NCI-H146 (cell line): ENCODE results near the gene PDIA2.

Experiments used
- DNase-seq: peaks from one replicate; lab custom pipeline; 2025; lab: John Stamatoyannopoulos, UW

The PDIA2 gene

DNA sequence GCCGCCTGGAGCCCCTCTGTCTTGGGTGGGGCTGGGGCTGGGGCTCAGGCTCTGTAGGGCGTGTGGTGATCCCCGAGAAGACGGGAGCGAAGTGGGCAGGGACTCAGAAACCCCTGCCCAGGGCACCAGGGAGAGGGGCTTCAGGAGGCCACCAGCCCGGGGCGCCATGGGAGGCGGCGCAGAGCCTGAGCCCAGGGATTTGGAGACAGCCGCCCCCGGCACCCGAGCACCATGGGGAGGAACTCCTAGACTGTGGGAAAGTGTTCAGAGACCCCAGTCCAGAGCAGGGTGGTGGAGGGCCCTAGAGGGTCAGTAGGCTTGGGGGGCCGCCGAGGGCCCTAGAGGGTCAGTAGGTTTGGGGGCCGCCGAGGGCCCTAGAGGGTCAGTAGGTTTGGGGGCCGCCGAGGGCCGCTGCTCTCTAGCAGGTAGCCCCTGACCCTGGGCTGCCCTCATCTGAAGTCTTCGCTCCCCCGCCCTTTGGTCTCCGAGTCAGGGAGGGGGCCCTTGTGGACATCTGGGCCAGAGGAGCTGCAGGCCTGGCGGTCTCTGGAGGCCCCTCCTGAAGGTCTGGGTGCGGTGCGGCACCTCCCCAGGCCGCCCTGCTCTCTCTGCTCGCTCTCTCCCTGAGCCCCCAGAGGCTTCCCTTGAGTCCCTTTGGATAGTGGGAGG is 1.8 kb upstream of the PDIA2 start:
- DNase-seq: no peak

DNA sequence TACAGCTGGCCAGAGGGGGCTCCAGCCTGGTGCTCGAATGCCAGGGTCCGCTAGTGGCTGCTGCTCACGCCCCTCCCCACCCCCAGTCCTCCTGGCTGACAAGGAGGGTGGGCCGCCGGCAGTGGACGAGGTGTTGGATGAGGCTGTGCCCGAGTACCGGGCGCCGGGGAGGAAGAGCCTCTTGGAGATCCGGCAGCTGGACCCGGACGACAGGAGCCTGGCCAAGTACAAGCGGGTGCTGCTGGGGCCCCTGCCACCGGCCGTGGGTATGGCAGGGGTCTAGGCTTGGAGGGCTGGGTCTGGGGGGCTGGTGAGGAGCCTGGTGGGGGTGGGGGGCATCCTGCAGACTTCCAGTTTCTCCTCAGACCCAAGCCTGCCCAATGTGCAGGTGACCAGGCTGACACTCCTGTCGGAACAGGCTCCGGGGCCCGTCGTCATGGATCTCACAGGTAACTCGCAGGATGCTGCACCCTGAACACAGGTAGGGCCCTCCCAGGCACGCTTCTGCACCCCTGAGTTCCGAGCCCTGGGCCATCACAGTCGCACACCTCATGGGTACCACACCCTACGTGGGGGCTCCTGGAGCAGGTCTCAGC is 1.2 kb upstream of the PDIA2 start:
- no peak for DNase-seq

DNA sequence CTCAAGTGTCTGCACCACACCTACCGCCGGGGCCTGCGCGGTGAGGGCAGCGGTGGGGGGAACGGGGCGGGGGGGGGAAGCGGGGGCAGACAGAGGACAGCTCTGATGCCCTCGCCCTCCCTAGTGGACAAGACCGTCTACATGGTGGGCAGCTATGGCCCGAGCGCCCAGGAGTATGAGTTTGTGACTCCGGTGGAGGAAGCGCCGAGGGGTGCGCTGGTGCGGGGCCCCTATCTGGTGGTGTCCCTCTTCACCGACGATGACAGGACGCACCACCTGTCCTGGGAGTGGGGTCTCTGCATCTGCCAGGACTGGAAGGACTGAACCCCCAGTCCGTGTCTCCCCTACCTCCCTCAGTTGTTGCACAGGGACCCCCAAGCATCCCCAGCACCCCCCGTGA is 473 bp upstream of the PDIA2 start:
- DNase-seq: no peak

DNA sequence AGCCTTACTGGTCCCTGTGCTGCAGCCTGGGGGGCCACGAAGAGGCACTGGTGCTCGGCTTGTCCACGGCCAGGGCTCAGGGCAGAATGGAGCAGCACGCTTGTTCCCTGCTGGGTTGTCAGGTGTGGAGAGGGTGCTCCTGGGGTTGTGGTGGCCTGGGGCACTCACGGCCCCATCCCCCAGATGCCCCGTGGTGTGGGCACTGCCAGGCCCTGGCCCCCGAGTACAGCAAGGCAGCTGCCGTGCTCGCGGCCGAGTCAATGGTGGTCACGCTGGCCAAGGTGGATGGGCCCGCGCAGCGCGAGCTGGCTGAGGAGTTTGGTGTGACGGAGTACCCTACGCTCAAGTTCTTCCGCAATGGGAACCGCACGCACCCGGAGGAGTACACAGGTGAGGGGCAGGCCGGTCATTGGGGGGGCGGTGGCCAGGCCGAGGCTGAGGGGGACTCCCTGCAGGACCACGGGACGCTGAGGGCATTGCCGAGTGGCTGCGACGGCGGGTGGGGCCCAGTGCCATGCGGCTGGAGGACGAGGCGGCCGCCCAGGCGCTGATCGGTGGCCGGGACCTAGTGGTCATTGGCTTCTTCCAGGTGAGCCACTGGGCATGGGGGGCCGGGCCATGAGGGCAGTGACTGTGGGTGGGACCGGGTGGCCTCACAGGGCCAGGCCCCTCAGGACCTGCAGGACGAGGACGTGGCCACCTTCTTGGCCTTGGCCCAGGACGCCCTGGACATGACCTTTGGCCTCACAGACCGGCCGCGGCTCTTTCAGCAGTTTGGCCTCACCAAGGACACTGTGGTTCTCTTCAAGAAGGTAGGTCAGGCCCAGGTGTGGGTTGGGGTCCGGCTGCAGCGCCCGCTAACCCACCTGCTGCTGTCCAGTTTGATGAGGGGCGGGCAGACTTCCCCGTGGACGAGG is 1.5 kb downstream of the PDIA2 start:
- no peak for DNase-seq

DNA sequence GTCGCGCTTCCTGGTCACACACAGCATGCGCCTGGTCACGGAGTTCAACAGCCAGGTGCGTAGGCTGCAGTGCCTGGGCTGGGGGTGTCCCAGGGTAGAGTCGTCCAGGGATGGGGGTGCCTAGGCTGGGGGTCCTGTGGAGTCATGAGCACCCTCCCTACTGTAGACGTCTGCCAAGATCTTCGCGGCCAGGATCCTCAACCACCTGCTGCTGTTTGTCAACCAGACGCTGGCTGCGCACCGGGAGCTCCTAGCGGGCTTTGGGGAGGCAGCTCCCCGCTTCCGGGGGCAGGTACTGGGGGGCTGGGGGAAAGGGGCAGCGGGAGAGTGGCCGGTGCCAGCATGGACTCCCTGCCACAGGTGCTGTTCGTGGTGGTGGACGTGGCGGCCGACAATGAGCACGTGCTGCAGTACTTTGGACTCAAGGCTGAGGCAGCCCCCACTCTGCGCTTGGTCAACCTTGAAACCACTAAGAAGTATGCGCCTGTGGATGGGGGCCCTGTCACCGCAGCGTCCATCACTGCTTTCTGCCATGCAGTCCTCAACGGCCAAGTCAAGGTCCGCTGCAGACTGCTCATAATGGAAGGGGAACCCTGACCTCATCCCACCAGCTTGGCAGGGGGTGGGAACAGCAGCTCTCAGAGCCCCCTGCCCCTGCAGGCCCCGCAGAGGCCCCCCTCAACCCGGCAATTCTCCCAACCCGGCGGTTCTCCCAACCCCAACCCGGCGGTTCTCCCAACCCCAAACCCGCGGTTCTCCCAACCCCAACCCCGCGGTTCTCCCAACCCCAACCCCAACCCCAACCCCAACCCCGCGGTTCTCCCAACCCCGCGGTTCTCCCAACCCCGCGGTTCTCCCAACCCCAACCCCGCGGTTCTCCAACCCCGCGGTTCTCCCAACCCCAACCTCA is 2.4 kb downstream of the PDIA2 start:
- DNase-seq: no peak

DNA sequence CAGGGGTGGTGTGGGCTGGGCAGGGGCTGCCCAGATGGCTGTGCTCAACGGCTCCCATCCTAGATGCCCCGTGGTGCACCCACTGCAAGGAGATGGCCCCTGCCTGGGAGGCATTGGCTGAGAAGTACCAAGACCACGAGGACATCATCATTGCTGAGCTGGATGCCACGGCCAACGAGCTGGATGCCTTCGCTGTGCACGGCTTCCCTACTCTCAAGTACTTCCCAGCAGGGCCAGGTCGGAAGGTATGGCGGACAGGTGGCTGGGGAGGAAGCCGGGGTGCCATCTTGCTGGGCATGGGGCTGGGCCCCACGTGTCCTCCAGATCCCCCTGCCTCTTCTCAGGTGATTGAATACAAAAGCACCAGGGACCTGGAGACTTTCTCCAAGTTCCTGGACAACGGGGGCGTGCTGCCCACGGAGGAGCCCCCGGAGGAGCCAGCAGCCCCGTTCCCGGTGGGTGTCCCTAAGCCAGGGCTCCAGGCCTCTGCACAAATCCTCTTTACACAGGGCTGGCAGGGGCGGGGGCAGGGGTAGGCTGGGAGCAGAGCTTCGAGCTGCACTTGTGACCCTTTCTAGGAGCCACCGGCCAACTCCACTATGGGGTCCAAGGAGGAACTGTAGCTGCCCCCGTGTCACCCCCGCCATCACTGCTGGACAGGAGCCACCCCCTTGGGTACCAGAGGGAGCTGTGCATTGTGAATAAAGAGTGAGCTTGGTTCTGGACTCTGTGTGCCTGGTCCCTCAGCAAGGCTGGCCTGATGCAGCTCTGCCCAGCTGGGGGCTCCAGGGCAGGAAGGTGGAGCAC is 3.7 kb downstream of the PDIA2 start:
- no peak for DNase-seq

DNA sequence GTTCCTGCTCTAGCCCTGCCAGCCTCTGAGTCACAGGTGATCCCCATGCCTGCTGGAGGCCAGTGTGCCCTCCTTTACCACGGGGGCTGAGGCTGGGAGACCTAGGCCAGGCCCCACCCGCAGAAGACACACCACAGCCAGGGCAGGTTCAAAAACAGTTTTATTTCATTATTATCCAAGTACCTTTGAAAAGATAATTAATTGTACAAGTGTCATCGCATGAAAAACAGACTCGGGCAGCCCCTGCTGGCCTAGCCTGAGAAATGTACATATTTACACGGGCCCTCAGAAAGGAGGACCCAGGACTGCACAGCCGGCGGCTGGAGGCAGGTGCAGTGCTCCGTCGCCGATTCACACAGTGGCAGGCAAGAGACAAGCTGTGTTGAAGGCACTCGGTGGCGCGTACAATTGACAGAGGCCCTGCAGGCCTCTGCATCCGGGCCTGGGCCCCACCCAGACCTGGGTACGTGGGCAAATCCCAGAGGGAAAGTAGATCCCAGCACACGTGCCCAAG is 4.4 kb downstream of the PDIA2 start:
- peak; percentile 86 for DNase-seq

DNA sequence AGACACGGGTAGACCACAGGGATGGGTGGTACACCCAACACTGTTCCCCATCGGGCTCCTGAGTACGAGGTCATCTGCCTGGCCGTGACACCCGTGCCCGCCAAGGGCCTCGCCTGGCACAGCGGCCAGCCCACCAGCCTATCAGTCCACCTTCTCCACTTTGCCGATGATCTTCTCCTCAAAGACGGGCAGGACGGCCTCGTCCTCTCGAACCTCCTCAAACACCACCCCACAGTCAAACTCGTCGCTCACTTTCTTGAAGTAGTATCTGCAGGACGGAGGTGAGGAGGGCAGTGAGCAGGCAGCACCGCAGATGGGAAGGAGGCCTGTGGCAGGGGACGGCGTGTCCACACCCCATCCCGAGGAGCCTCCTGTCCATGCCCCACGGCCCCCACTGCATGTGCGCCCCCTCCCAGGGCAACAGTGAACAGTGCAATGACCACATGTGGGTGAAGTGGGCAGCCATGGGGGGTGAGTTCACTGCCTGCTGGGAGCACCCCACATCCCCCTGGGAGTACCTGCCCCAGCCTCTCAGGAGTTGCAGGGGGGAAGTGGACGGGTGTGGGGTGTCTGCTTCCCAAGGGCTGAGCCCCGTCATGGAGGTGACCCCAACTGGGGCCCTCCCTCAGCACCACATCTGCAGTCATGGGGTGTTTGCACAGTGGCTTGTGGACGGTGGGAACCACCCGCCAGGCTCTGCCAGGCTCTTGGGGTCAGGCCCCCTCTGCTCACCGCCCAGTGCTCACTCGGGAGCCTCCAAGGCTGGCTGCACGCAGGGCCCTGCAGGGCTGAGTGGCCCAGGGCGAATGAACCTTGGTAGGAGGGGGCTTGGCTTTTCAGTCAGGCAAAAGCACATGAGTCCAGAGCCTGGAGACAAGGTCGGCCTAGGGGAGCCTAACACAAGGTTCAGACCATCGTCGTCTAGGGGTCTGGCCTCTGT is 5.3 kb downstream of the PDIA2 start:
- no peak for DNase-seq

DNA sequence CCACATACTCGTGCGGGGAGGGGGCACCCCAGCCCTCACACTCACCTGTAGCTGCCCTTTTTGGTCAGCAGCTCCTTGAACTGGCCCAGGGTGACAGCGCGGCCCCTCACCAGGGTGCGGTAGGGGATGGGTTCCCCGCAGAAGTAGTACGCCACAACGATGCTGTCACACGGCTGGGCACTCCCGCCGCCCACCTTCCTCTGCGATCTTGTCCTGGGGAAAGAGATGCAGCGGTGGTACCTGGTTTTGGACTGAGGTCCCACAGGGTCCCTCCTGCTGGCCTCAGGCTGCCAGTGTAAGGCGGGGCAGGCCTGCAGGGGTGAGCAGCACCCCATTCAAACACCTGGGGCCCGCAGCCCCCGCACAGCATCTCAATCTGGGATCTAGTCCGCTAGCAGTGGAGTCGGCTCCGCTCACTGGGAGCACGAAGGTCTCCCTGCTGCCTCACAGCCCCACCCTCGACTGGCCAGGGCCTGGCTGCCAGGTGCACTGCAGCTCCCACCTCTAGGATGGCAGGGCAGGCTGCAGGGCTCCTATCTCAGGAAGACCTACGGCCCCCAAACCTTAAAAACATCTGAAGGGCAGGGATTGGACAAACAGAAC is 6.5 kb downstream of the PDIA2 start:
- DNase-seq: no peak

DNA sequence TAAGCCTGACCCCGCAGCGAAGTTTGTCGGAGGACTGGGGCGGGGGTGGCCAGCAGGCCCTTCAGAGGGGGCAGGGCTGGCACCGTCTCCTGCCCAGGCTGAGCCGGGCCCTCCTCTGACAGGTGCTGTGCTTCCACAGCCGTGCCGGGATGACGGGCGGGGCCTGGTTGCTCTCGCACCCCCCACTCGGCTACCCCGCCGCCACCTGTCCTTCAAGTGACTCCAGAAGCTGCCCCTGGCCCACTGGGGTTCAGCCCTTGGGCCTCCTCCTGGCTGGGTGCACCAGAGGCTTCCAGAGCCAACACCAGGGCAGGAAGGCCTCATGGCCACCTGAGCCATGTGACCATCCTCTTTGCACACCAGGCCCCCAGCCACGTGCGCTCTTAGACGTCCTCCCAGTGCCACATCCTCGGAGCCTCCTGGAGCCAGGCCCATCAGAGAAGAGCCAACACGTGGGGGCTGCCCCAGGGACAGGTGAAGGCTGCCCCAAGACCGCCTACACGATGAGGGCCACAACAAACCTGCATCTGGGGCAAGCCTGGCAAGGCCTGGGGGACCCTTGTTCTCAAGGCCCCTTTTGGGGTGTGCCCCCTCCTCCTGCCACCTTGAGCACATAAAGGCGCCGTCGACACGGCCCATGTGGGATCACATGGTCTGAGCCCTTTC is 7.2 kb downstream of the PDIA2 start:
- no peak for DNase-seq

DNA sequence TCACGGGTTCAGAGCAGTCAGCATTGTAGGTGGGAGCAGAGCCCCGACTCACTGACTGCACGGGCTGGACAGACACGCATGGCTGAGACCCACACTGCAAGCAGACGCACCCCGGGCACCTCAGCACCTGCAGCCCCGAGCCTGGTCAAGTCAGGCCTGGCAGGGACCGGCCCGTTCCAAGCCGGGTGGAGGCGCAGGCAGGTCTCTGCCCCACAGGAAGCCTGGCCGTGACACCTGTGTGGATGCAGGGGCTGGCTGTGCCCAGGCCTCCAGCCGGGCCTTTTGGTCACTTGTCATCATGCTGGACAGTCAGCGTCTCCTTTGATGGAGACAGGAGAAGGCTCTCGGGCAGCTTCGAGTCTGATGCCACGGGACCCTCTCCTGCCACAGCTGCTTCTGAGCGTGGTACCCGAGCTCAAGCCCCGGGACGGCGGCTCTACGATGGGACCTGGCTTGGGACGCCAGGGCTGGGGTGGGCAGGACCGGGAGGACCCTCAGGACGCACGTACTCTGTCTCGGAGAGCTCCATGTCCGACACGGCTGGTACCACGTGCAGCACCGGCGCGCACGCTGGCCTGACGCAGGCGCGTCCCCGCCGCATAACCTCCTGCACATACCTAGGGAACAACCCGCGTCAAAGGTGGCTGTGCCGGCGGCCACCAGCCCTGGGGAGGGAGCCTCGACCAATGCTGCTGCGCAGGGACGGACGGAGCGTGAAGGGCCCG is 7.9 kb downstream of the PDIA2 start:
- DNase-seq: no peak

DNA sequence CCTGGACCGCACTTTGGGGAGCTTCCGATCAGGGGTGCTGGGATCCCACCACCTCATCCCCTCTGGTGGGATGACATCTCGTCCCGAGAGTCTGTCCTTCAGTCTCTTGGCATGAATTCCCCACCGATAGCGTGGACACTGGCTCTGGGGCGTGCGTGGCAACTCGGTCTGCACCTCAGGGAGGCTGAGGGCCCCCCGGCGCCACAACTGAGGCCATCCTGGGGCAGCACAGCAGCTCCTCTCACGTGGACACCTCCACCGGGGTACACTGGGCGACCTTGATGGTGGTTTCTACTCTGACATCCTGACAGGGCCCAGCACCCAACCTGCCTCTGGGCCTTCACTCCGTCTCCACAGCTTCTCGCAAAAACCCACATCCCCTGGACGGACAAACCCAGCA is 8.6 kb downstream of the PDIA2 start:
- DNase-seq: no peak

DNA sequence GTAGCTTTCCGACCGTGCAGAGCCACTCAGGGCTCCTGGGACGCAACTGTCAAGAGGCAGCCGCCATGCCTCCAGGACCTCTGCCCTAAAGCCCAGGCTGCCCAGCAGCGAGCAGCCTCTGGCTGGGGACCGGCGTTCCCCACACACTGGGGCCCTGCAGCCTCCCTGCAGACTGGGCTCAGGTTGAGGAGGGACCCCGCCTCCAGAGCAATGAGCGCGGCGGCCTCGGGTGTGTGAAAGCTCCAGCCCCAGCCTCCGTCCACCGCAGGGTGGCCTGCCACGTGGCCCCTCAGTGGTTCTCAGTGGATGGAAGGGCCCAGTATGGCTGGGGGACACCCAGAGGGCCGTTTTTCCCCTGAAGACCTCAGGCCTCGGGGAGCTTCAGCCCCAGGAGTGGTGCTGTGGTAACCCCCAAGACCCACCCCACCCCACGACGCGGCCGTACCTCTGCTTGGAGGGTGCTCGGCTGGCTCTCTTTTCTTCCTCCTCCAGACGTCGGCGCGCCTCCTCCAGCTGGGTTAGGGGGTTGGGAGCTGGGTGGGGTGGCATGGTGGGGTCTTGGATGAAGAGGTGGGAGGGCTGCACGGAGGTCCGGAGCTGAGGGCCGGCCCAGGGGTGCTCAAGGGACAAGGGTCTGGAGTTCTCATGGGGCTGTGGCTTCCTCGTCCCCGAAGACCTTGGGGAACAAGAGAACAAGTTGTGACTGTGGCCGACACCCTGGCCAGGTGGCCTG is 10.2 kb downstream of the PDIA2 start:
- no peak for DNase-seq

DNA sequence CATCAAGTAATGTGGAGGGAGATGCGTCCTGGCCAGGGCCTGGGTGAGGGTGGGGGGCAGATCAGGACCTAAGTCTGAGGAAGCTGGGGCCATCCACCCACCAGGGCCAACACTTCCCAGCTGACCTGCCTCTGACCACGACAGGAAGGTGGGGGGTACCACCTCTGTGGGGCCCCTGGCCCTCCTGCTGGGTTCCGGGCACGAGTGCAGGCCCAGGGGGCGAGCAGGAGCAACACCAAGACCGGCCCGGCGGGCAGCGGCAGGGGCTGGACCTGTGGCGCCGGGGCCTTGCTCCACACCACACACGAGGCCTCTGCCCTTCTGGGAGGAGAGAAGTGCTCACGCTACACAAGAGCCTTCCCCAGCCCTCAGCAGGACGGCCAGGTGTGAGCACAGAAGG is 13.3 kb downstream of the PDIA2 start:
- DNase-seq: no peak

DNA sequence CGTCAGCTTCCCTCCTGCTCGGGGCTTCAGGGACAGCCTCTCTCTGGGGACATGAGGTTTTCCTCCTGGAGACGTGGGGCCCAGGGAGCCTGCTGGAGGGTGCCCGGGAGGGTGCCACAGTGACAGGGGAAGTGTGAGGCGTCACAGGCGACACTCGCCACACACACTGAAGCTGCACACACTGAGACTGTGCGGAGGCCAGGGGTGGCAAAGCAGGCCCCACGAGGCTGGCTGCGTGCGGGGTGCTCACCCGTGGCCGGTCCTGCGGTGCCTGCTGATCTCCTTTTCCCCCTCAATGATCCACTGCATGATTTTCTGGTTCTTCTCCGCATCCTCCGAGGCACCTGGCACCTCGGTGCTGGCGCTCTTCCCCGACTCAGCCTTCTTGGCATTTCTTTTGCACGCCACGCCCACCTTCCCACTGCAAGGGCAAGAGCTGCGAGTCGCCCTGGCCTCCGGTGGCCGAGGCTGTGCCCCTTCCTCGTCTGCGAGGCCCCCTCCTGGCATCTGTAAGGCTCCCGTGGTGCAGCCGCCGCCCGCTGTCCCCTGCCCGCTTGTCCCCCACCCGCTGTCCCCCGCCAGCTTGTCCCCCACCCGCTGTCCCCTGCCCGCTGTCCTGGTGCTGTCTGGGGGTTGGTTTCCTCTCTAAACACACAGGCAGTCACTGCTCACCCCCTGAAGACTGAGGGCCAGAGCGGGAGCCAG is 14.0 kb downstream of the PDIA2 start:
- no peak for DNase-seq

DNA sequence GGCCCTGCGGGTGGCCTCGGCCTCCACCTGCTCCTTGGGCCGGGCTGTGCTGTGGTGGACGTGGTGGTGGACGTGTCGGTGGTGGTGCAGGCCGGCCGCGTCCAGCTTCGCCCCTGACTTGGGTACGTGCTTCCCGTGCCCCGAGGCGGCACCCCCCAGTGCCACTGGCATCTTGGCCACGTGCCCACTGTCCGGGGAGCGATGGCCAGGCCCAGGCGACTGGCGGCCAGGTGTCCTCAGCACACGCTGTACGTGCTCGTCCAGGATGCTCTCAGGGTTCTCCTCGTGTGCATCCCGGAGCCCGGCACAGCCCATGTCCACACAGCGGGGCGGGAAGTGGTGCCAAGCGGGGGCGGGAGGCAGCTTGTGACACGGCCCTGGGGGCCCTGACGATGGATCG is 14.9 kb downstream of the PDIA2 start:
- no peak for DNase-seq

DNA sequence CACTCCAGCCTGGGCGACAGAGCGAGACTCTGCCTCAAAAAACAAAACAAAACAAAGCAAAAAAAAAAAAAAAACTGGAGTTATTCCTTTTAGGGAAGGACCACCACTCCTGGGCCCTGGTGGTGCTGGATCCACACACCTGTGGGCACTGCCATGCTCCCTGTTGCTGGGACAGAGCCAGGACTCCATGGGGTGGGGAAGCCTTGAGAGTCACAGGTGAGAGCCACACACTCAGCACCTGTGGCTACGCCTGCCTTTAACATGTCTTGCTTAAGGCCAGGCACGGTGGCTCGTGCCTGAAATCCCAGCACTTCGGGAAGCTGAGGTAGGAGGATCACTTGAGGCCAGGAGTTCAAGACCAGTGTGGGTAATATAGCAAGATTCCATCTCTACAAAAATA is 18.3 kb downstream of the PDIA2 start:
- no peak for DNase-seq
